A673 (cell line): Measurements from ENCODE around the gene DYNLT5. TPM values are rescaled to one million over a fixed set of nuclear protein-coding genes. Genes with fewer than 3 reads are reported as not detected.

Experiments used
- BruUV-seq: library from RNA; stranded (reverse); fragments of 400-500 nt; replicated peaks from 2 replicates; lab custom pipeline; 2021; lab: Mats Ljungman, UMichigan
- CTCF ChIA-PET: fragments of 300-600 bp; sonication (Branson Sonifier 250); formaldehyde crosslinking; loops from one replicate; lab custom pipeline; 2022; ENCODE audit warnings: antibody characterized with exemption; lab: Charles Lee
- POLR2A ChIA-PET: fragments of 300-600 bp; sonication (Branson Sonifier 250); formaldehyde crosslinking; loops from one replicate; lab custom pipeline; 2022; ENCODE audit warnings: antibody characterized with exemption; ENCODE audit not compliant: low non-redundant PET; lab: Charles Lee
- DNase-seq: peaks from one replicate; pipeline ENCODE4 v3.0.0-alpha.2; 2015; ENCODE audit warnings: low spot score
- H3K27ac ChIP-seq: fragments of 200-600 bp; sonication (generic); 2 replicates; pipeline ENCODE4 v1.5.1; 2016; ENCODE audit warnings: mixed run types, low read depth, mild to moderate bottlenecking, mixed read lengths, antibody characterized with exemption, low read length; ENCODE audit not compliant: poor library complexity, severe bottlenecking
- H3K27me3 ChIP-seq: fragments of 200-600 bp; sonication (generic); replicated peaks from 2 replicates; pipeline ENCODE4 v1.6.1; 2017; ENCODE audit warnings: mixed run types, low read depth, mild to moderate bottlenecking, mixed read lengths, antibody characterized with exemption, low read length; ENCODE audit not compliant: insufficient read depth, poor library complexity
- H3K36me3 ChIP-seq: fragments of 200-600 bp; sonication (generic); 2 replicates; pipeline ENCODE4 v1.6.1; 2016; ENCODE audit warnings: mixed run types, mild to moderate bottlenecking, mixed read lengths, antibody characterized with exemption, low read length; ENCODE audit not compliant: insufficient read depth, poor library complexity, severe bottlenecking
- H3K4me1 ChIP-seq: fragments of 200-600 bp; sonication (generic); 2 replicates; pipeline ENCODE4 v1.6.1; 2017; ENCODE audit warnings: mixed run types, mild to moderate bottlenecking, mixed read lengths, antibody characterized with exemption, low read length; ENCODE audit not compliant: insufficient read depth, poor library complexity, severe bottlenecking
- H3K4me3 ChIP-seq: fragments of 200-600 bp; sonication (generic); 2 replicates; pipeline ENCODE4 v1.5.1; 2016; ENCODE audit warnings: low read depth, mixed run types, mild to moderate bottlenecking, mixed read lengths, low read length; ENCODE audit not compliant: poor library complexity, severe bottlenecking
- H3K9me3 ChIP-seq: fragments of 200-600 bp; sonication (generic); 2 replicates; pipeline ENCODE4 v1.6.1; 2016; ENCODE audit warnings: mixed run types, low read depth, mild to moderate bottlenecking, mixed read lengths, antibody characterized with exemption, low read length; ENCODE audit not compliant: poor library complexity, severe bottlenecking
- EZH2 ChIP-seq: fragments of 200-600 bp; sonication (generic); IDR thresholded peaks from 2 replicates; pipeline ENCODE4 v1.6.1; 2017; ENCODE audit warnings: borderline replicate concordance, low read depth, mild to moderate bottlenecking, mixed read lengths, antibody characterized with exemption, low read length; ENCODE audit not compliant: poor library complexity, severe bottlenecking
- intact Hi-C: fragments of 100-400 bp; cut with micrococcal nuclease; formaldehyde crosslinking; loops from one replicate; pipeline ENCODE4 v1.10.0; 2022; ENCODE audit not compliant: unreplicated experiment
- total RNA-seq: library from RNA; stranded (reverse); gene quantifications from 2 replicates; pipeline ENCODE4 v1.2.3, GENCODE V29; 2021
- TF ChIP-seq, protein P1 (sequence below): fragments of 300-800, 200-600 bp; sonication (generic); conservative IDR thresholded peaks from 2 replicates; pipeline ENCODE4 v1.5.1; 2017; ENCODE audit warnings: low read depth, mild to moderate bottlenecking, antibody characterized with exemption, low read length, moderate library complexity, mixed read lengths

The DYNLT5 gene
- total RNA-seq, 1 experiment from 2014 or later, result not detected

DNA sequence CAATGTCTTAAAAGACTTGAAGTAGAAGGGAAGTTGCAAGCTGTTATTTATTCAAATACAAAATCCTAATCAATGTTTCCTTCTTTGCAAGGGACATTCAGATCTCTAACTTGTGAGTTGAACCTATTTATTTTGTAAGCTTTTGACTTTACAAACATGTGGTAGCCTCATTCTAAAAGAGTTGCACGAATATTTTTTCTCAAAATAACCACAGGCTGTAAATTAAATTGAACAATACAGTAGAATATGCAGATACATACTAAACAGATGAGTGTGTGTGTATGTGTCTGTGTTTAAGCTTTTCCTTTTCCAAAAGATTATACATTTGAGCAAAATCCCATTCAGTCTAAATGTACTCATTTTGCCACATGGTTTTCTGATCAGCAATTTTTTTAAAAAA, 4.8 kb upstream of the DYNLT5 start:
- TF ChIP-seq, protein P1, sequence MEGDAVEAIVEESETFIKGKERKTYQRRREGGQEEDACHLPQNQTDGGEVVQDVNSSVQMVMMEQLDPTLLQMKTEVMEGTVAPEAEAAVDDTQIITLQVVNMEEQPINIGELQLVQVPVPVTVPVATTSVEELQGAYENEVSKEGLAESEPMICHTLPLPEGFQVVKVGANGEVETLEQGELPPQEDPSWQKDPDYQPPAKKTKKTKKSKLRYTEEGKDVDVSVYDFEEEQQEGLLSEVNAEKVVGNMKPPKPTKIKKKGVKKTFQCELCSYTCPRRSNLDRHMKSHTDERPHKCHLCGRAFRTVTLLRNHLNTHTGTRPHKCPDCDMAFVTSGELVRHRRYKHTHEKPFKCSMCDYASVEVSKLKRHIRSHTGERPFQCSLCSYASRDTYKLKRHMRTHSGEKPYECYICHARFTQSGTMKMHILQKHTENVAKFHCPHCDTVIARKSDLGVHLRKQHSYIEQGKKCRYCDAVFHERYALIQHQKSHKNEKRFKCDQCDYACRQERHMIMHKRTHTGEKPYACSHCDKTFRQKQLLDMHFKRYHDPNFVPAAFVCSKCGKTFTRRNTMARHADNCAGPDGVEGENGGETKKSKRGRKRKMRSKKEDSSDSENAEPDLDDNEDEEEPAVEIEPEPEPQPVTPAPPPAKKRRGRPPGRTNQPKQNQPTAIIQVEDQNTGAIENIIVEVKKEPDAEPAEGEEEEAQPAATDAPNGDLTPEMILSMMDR, result no peak
- TF ChIP-seq EZH2, result no peak
- no peak overlapping the region for H3K4me3 ChIP-seq
- ChIA-PET POLR2A (no interaction called here), CTCF (no interaction called here)
- H3K27me3 ChIP-seq, result no peaks in the 10 kb centered on the region
- no peaks in the 10 kb centered on the region for H3K9me3 ChIP-seq
- intact Hi-C loops, result no loop called here
- no TSS peak for BruUV-seq
- no peaks in the 10 kb centered on the region for H3K36me3 ChIP-seq
- DNase-seq, result no peak
- no peaks in the 10 kb centered on the region for H3K4me1 ChIP-seq
- H3K27ac ChIP-seq, result no peak overlapping the region

DNA sequence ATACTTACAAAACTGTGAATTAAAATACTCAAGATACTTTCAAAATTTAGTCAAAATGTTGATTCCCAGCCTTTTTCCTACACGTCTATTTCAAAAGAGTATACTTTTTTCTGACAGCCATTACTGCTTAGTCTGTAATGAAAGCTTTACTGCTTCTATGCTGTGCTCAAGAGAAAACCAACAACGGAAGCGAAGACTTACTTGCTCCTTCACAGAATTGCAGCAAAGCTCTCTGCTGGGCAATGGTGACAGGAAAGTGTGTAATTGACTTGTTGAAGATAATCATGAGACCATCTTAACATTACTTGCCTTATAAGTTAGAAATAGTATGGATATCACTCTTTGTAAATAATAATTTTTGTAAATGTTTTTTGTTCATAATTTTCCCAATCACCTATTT, 1.7 kb upstream of the DYNLT5 start:
- Histone ChIP-seq H3K36me3 (no peaks in the 10 kb centered on the region), H3K9me3 (no peaks in the 10 kb centered on the region), H3K4me1 (no peaks in the 10 kb centered on the region), H3K27me3 (no peaks in the 10 kb centered on the region), H3K4me3 (no peak overlapping the region), H3K27ac (no peak overlapping the region)
- intact Hi-C loops, result no loop called here
- POLR2A ChIA-PET, result no interaction called here
- CTCF ChIA-PET, result no interaction called here
- TF ChIP-seq, protein P1, result no peak
- no peak for TF ChIP-seq EZH2
- no TSS peak for BruUV-seq
- no peak for DNase-seq

DNA sequence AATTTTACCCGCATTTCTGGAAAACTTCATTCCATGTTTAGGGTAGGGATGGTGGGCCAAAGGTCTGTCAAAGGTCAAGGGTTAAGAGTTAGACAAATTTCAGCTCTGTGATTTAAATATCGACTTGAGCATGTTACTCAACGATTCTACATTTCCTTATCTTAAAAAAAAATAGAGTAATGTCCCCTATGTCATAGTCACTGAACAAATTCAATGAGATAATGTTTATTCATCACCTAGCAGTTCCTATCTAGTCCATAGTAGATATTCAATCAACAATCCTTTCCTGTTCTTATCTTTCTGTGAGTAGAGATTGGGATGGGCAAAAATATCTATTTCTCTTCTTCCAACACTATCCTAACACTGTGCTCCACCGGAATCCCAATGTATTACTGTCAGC, 1.1 kb upstream of the DYNLT5 start:
- POLR2A ChIA-PET, result no interaction called here
- Histone ChIP-seq H3K27me3 (no peaks in the 10 kb centered on the region), H3K4me1 (no peaks in the 10 kb centered on the region), H3K27ac (no peak overlapping the region), H3K36me3 (no peaks in the 10 kb centered on the region), H3K9me3 (no peaks in the 10 kb centered on the region), H3K4me3 (no peak overlapping the region)
- no TSS peak for BruUV-seq
- DNase-seq, result no peak
- TF ChIP-seq, protein P1, result no peak
- TF ChIP-seq EZH2, result no peak
- CTCF ChIA-PET, result no interaction called here
- intact Hi-C loops, result no loop called here
